NB4 (cell line): ENCODE data around the gene CTNNA3.

Experiments used
- POLR2A ChIP-seq: IDR thresholded peaks from 2 replicates; pipeline ENCODE4 v1.6.1; 2011; ENCODE audit warnings: mild to moderate bottlenecking; ENCODE audit not compliant: insufficient read length; ENCODE audit errors: extremely low read depth
- TF ChIP-seq, protein P1 (sequence below): IDR thresholded peaks from one replicate; pipeline ENCODE4 v1.5.1; 2012; ENCODE audit warnings: low read depth, low read length

DNA sequence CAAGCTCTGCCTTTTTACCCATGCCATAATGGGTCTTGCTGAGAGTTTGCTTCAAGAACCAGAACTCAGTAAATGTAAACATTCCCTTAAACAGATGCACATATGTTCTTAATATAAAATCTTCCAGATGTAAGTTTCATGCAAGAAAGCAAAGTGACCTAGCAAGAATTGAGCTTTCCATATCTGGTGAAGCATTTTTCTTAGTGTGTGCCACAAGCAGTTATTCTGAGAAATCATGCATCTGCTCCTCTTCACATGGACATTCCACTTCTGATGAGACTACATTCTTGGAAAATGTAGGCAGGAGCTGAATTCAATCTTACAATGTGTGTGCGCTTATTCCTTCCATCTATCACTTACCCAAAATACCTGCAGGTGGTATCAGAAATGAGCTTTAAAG is 997.9 kb downstream of the CTNNA3 start:
- TF ChIP-seq, protein P1, sequence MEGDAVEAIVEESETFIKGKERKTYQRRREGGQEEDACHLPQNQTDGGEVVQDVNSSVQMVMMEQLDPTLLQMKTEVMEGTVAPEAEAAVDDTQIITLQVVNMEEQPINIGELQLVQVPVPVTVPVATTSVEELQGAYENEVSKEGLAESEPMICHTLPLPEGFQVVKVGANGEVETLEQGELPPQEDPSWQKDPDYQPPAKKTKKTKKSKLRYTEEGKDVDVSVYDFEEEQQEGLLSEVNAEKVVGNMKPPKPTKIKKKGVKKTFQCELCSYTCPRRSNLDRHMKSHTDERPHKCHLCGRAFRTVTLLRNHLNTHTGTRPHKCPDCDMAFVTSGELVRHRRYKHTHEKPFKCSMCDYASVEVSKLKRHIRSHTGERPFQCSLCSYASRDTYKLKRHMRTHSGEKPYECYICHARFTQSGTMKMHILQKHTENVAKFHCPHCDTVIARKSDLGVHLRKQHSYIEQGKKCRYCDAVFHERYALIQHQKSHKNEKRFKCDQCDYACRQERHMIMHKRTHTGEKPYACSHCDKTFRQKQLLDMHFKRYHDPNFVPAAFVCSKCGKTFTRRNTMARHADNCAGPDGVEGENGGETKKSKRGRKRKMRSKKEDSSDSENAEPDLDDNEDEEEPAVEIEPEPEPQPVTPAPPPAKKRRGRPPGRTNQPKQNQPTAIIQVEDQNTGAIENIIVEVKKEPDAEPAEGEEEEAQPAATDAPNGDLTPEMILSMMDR: no peak
- no peak for TF ChIP-seq POLR2A
